D721Med (cell line): ENCODE results near the gene KCNJ3.

Experiments
- DNase-seq: peaks from one replicate; pipeline ENCODE4 v3.0.0; 2011; ENCODE audit warnings: low spot score; ENCODE audit not compliant: insufficient read length
- FAIRE-seq: peaks from 2 replicates; lab custom pipeline; 2011; peaks lifted over from hg19 to GRCh38; lab: Jason Lieb, UNC
- CTCF ChIP-seq: IDR thresholded peaks from 2 replicates; pipeline ENCODE4 v1.5.1; 2012; ENCODE audit warnings: mild to moderate bottlenecking, control low read depth; ENCODE audit not compliant: insufficient read depth; ENCODE audit errors: missing control alignments

Gene KCNJ3

GRCh38 chr2:154827286-154827685 lies 128.8 kb downstream of the KCNJ3 start:
- FAIRE-seq: no peak
- no peak for TF ChIP-seq CTCF
- no peak for DNase-seq

GRCh38 chr2:154832711-154833110 lies 134.2 kb downstream of the KCNJ3 start:
- TF ChIP-seq CTCF: no peak
- DNase-seq: no peak
- no peak for FAIRE-seq

GRCh38 chr2:154836632-154837031 lies 138.1 kb downstream of the KCNJ3 start:
- no peak for FAIRE-seq
- TF ChIP-seq CTCF: no peak

GRCh38 chr2:154837035-154837434 lies 138.5 kb downstream of the KCNJ3 start:
- TF ChIP-seq CTCF: no peak
- no peak for FAIRE-seq
- no peak for DNase-seq

More at GRCh38 chr2:154836632-154837031, 138.1 kb downstream of the KCNJ3 start:
- DNase-seq: no peak

- FAIRE-seq: no peak
- no peak for DNase-seq
- TF ChIP-seq CTCF: no peak
These were observed 146.0 kb downstream of the KCNJ3 start for GRCh38 chr2:154844513-154844912.

GRCh38 chr2:154846842-154847241 lies 148.3 kb downstream of the KCNJ3 start:
- DNase-seq (no peak), FAIRE-seq (no peak)
- no peak for TF ChIP-seq CTCF

- DNase-seq: no peak
- no peak for TF ChIP-seq CTCF
These were observed 151.0 kb downstream of the KCNJ3 start for GRCh38 chr2:154849482-154849881.

More at GRCh38 chr2:154849482-154849881, 151.0 kb downstream of the KCNJ3 start:
- no peak for FAIRE-seq
